Measurements from ENCODE around the gene PIK3IP1.
"Not testable (repeated sequence)": the region's sequence is repeated elsewhere in the genome, so short reads cannot be mapped to it uniquely, and the experiment has no call there.

Gene PIK3IP1

DNA sequence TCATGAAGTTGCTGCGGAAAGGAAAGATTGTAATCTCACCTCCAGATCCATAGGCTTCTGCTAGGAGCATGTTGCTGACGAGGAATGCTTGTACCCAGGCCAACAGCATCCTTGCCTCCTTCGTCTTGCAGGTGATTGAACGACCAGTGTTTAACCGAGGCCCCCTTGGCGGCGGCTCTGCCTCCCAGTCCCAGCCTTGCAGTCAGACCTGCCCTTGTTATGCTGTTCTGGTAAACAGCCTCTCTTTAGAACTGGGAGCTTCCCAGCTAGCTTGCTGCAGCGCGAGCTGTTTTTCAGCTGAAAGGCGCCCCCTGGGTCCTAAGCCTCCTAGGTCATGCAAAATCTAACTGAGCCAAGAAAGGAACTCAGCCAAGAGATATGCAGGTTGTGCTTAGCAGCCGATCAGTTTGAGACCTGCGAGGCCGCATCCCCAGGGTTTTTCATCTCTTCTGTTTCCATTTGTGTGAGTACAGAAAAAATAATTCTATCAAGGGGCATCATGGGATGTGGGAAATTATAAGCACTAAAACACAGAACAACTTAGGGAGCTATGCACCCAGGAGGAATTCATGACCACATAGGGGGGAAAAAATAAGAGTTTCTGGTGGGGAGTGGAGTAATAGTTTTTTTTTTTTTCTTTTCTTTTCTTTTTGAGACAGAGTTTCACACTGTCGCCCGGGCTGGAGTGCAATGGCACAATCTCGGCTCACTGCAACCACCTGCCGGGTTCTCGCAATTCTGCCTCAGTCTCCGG lies at the start of gene PIK3IP1:
TSS of gene PIK3IP1 (minus strand) at position 253 of the 754 bp plus-strand sequence. CDS start at position 109, 144 bp downstream.
- DNase-seq, result peak; percentile 47

GRCh38 chr22:31341386-31342088 lies 49.2 kb upstream of the PIK3IP1 start:
- no peak for DNase-seq

GRCh38 chr22:31340765-31341247 lies 48.5 kb upstream of the PIK3IP1 start:
- no peak for DNase-seq

DNA sequence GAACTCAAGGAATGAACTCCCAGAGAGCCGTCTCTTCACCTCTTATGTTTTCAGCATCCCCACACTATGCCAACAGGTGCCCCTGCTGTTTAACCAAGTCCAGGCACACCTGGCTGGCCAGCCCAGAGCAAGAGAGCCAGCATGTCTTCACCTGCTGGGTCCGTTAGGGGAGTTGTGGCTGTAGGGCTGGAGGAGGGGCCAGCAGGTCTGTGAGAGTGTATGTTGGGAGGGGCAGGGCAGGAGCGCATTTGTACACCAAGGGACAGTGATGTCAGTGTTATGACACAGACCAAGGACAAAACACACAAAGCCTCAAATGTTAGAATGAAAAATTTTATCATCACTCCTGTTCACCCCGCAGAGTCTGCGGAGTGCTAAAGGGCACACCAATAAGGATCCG lies 48.1 kb upstream of the PIK3IP1 start:
- no peak for DNase-seq

DNA sequence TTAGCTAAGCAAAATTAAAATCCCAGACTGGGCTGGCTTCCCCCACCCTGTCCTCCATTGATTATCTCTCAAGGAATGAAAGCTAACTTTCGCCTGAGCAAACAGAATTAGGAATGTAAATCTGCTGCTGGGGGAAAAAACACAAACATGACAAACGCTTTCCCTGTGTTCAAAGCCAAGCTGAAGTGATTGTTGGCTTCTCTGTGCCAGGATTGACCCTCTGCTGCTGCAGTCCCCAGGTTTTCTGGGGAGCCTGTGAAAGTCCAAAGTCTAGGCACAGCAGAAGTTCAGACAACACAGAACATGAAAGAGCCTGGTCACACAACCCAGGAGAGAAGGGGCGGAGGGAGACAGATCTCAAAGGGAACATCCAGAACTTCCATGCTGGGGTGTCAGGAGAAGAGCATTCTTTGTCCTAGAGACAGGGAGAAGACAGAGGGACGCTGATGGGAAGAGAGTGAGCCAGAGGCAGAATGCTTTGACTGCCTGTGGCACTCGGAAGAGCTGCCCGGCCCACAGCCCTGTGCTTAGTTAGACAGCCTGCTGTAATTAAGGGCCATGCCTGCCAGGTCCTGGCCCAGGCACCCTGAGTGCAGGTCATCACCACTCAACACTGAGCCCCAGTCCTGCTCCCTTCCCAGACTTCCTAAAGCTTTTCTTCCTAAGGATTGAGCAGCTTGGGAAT lies 47.0 kb upstream of the PIK3IP1 start:
- no peak for DNase-seq

GRCh38 chr22:31337178-31337577 lies 44.9 kb upstream of the PIK3IP1 start:
- no peak for DNase-seq

DNA sequence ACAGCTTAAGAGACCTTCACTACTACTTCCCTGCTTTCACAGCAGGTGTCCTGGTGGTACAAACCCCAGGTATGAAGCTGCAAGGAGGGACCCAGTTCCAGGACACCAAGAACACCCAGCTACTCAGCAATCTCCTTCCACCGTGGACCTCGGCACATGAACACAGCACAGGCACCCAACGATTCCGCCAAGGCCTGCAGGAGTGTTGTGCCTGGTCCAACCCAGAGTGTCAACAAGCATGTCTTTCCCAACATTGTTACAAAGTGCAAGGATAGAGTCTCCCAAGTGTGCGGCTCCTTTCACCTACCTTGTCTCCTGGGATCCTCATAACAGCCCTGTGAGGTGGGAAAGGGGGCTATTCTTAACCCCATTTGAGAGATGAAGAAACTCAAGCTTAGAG lies 42.0 kb upstream of the PIK3IP1 start:
- DNase-seq, result no peak

DNA sequence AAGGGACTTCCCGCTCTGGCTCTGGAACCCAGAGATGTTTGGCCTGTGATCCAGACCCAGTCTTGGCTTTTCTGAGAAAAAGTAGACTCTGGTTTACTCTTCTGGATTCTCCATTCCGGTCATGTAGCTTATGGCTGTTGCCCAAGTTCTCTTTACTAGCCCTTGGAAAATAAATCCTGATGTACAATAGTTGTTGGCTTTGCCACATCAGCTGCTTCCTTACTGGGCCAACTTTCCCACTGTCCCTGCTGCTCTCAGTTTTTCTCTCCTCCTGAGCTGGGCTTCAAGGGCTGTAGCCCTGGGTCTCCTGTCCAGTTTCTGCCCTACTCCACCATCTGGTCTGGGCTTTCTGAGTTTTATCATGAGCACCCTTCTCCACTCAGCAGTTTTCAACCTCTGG lies 41.4 kb upstream of the PIK3IP1 start:
- no peak for DNase-seq

GRCh38 chr22:31332886-31333285 lies 40.6 kb upstream of the PIK3IP1 start:
- no peak for DNase-seq

DNA sequence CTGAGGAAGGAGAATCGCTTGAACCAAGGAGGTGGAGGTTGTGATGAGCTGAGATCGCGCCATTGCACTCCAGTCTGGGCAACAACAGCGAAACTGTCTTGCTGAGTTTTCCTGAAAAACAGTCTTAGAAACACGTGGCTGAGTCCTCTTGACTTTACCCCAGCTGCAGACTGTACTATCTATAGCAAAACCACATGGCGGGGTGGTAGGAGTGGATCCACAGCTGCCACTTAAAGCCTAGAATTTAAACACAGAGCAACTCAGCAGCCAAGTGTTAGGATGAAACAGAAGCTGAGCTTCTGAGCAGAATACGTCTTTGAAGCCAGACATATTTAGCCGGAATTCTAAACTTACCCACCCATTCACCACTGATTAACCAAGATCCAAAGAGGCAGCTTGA lies 39.7 kb upstream of the PIK3IP1 start:
- no peak for DNase-seq

GRCh38 chr22:31329453-31330215 lies 37.3 kb upstream of the PIK3IP1 start:
- no peak for DNase-seq

GRCh38 chr22:31329029-31329428 lies 36.7 kb upstream of the PIK3IP1 start:
- DNase-seq, result no peak

DNA sequence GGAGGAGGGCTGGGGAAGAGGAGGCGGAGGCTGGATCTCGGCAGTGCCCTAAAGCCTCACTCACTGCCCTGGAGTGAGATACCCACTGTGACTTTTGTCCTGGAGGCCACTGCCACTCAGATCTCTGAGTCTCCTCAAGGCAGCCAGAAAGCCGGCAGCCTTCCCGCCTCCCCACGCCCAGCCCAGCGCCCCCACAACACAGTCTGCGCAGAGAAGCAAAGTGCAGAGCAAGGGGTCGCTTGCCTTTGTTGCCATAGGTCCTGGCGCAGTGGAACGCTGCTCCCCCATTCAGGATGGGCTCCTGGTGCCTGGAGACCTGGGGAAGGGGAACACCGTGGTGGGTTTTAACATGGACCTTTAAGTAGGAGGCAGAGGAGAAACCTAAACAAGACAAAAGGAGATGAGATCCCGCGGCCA lies 36.3 kb upstream of the PIK3IP1 start:
- DNase-seq, result no peak

DNA sequence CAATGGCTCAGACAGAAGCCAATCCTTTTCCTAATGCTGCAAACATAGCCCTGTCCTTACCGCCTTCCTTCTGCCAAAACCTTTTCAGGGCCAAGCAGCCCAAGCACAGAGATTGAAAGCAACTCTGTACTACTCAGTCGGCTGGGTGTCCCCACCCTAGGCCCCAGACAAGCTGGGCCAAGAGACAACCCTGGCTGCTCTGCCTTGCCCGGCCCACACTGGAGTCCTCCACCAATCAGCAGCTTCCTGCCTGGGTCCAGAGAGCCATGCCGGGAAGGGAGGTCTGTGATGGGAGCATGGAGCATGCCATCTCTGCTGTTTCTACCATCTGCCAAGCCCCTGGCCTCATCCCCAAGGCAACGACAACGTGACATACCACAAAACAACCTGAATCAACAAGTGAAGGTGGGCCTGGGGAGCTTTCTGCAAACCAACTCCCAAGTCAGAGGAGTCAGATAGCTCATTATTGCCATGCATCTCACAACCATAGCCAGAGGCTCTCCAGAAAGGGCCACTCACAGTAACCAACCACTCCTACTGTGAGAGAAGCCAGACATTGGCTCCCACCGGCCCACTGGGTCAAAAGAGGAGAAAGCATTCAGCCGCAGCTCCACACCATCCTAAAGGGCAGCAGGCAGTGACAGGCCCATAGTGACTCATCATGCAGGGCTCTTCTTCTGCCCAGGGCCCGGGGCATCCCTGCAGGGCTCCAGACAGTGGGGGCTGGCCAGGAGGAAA lies 35.7 kb upstream of the PIK3IP1 start:
- no peak for DNase-seq

DNA sequence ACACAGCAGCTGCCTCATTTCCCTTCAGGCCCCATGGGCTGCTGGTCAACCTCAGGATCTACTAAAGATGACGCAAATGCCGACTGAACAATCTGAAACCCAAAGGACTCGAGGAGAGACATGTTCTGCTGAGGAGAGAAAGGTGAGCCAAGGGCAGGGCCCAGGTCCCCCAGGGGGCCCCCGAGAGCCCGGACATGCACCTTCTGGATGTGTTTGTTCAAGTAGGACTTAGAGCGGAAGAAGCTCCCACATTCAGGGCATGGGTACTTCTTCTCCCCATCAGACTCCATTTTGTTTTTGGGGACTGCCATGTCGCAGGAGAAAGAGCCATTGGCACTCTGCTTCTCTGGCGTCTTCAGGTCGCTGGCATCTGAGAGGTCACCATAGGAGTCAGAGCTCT lies 34.6 kb upstream of the PIK3IP1 start:
- DNase-seq, result no peak

- DNase-seq, result no peak
Measured at GRCh38 chr22:31323578-31324550, 31.6 kb upstream of the PIK3IP1 start.

DNA sequence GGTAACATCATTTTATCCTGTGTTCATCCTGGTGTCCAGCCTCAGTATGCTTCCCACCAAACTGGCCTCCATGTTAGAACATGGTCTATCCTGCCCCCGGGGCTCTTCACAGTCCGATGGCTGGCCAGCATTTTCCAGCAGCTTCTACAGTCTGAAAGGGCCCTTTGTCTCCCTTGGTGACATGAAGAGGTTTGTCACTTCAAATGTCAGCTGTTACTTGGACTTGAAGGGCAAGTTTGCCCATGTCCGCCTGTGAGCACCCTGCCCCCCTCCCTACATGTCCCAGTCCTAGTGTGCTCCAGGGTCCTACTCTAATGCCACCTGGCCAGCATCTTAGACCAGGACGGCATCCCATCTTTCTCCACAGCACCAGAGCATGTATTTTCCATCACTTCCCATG lies 29.1 kb upstream of the PIK3IP1 start:
- no peak for DNase-seq

GRCh38 chr22:31314220-31314619 lies 21.9 kb upstream of the PIK3IP1 start:
- DNase-seq, result not testable (repeated sequence)

- no peak for DNase-seq
Measured at GRCh38 chr22:31313366-31314147, 21.3 kb upstream of the PIK3IP1 start.

DNA sequence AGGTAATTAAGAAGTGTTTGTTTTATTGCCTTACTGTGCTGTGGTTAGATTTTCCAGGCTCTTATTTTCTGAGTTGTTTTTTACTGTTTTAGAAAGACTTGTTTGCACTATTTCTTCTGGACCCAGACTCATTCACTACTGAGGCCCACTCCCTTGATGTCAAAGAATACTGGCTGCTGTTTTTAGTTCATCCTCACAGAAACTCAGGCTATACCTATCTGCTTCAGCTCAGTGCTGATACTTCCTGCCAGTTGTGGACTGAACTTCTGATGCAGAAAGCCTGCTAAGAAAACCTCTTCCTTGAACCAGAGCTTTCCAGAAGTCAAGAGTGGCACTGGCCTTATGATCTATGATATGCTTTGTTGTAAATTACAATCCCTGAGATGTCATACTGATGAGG lies 15.9 kb upstream of the PIK3IP1 start:
- DNase-seq, result no peak

Measured in GOT3 (cell line).